Inflammatory macrophage treated with lipopolysaccharide for 1 hour (primary cell): ENCODE measurements around the gene TRAF3IP1.

Experiments
- DNase-seq, 2 donors: peaks; one replicate each; pipeline ENCODE4 v3.0.0-alpha.2; 2020 to 2022

The TRAF3IP1 gene

DNA sequence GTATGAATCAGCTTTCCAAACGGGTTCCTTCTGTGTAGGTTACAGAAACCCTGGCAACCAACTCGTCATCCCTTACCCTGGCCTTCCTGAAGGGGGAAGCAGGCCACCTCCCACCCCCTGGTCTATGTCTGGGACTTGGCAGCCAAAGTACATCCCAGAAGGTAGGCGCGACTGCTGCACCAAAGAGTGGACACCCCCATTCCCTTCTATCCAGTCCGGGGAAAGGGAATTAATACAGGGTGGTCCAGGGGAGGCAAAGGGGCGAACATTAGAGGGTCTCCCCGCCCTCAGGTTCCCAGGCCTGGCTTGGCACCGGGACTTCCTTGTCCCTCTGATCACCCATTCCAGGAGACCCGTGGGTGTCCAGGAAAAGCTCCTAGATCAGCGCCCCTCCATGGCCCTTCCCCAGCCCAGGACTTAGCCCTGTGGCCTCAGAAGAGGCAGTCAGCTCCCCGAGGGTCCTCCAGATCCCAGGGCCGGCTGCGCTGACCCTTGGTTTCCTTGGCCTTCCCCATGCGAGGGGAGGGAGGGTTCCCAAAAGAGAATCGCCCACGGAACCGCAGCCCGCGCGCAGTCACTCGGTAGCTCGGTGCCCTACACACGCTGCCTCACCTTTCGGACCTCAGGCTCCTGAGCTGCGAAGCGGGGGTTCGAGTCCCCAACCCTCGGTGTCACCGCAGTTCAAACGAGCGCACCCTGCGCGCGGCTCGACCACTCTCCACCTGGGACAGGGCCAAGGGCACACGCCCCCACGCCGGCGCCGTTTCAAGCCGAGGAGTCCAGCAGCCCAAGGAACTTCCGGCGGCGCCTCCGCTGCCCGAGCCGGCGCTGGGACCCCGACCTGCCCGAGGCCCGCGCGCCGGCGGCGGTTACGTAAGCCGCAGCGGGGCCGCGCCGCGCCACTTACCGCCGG, 32.3 kb upstream of the TRAF3IP1 start, which contains the start of gene PER2:
TSS of gene PER2 (minus strand) at position 874 of the 913 bp plus-strand sequence. CDS start 10,674 bp downstream, outside the sequence.
- DNase-seq = peak; percentile 64 to 78

- DNase-seq = peak; percentile 96 to 98
Measured at GRCh38 chr2:238288650-238289573, 31.4 kb upstream of the TRAF3IP1 start.

- no peak for DNase-seq
Measured at GRCh38 chr2:238289574-238289973, 30.7 kb upstream of the TRAF3IP1 start.

- DNase-seq = no peak
Measured at GRCh38 chr2:238290091-238290509, 30.2 kb upstream of the TRAF3IP1 start.

DNA sequence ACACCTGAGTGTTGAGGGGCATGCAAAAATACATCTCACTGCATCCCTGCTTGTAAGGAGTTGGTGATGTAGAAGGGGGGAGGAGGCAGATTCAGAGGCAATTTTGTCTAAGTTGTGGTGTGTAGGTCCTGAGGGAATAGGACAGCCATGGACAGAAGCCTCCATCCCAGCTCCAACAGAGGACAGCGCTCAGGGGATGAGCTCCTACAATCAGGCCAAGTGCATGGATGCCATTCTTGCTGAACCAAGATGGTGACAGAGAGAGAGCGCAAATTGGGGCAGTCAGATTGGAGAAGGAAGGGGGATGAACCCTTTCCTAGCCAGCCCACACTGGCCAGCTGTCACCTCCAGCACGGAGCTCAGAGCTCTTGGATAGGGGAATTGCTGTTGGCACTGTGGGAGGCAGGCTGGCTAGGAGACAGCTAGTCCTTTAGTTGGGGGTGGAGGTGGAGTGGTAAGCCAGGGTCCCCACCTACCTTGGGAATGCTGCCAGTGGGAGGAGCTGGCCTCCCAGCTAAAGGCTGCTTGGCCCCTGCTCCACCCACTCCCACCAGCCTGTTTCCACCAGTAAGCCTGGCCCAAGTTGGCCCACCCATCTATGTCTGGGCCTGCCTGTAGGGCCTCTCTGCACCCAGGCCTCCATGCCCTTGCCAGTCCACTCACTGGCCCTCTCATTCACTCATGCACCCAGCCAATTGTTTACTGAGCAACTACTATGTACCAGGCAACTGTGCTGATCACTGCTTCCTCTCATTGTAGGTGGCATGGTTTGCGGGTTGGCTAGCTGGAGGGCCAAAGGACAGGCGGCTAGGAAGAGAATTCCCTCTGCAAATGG, 29.4 kb upstream of the TRAF3IP1 start:
- DNase-seq = no peak

GRCh38 chr2:238291550-238292281, 28.6 kb upstream of the TRAF3IP1 start:
- DNase-seq = no peak

DNA sequence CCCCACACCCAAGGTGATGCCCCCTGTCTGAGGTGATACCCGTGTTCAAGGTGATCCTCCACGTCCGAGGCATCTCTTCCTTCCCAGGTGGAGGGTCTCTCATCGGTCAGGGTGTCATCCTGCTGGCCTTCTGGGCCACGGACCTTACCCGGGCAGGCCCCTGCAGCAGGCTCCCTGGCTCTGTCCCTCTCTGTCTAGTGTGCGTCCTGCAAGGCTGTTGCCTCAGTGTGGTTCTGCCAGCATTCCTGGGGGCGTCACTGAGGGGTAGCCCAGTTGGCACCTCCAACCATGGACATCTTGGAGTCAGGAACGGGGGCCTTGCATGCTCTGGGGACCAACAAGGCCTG, 26.3 kb upstream of the TRAF3IP1 start:
- no peak for DNase-seq

DNA sequence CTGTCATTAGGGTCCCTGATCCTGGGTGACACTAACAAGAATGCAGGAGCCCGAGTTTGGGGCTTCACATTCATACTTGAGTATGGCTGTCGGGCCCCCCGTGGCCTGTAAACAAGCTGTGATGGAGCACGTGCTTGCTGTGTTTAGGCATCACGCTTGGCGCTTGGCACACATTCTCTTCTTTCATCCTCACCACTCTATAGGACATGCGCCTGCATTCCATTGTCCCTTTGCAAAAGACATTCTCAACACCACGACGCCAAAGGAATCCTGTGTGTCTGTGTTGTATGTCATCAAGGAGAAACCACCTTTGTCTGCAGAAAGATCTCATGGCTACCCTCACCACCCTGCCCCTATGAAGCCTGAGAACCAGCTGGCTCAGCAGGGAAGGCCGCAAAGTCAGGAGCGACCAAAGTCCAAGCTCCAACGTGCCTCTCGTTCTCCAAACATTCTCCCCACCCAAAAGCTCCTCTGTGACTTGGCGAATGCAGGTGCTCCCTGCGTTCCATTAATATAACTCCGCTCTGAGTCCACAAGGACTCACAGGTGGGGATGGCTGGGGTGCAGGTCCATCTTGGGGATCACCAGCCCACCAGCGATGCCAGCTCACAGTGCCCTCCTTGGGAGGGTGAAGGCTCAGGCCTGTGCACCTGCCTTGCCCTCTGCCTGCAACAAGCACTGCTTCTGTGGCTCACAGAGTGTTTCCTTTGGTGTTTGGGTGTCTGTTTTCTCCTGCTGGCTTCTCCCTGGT, 25.8 kb upstream of the TRAF3IP1 start:
- DNase-seq = no peak

- DNase-seq = no peak
Measured at GRCh38 chr2:238295144-238296112, 24.9 kb upstream of the TRAF3IP1 start.

DNA sequence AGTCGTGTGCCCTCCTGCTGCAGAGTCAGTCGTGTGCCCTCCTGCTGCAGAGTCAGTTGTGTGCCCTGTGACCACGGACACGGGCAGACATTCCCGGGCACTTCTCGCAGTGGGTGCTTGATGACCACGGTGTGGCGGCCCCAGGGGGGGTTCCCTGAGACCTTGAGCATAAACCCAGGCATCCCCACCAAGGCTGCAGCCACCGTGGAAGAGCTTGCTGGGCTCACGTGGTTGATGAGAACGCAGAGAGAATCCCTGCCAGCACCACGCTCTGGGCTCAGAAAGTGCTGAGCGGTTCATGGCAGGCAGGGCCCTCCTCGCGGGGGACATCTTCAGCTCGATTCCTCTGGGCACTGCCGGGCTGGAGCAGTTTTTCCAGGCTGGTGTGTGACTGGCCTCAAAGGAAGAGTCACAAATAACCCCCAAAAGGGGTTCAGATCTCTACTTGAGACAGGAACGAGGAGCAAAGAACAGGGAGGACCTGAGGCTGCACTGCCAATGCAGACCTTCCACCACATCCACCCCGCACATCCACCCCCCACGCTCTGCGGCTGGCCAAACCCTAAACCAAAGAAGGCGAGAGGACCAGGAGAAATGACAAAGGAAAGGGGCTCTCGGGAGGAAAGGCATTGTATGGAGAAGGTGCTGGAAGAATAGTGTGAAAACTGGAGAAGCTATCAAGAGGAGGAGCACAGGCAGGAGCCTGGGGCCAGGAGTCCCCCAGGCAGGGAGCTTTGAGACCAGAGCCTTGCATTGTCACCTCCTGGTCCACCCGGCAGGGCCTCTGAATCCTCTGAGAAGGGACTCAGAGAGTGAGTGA, 23.5 kb upstream of the TRAF3IP1 start:
- no peak for DNase-seq

DNA sequence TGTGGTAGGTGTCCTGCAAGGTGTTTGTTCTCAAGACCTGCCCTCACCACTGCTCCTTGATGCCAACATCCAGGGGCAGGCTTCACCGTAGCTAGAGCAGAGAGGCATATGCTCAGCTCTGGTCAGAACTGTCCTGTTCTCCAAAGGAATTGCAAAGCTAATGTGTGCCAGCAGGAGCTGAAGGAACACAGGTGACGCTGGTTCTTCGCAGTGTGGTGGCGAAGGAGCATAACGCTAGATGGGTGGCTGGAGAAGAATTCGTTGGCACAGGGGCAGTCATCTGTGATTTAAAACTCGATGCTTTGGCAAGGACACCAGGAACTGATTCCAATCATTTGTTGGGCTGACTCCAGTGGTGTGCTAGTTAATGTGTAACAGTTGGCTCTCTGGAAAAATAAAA, 20.5 kb upstream of the TRAF3IP1 start:
- no peak for DNase-seq

DNA sequence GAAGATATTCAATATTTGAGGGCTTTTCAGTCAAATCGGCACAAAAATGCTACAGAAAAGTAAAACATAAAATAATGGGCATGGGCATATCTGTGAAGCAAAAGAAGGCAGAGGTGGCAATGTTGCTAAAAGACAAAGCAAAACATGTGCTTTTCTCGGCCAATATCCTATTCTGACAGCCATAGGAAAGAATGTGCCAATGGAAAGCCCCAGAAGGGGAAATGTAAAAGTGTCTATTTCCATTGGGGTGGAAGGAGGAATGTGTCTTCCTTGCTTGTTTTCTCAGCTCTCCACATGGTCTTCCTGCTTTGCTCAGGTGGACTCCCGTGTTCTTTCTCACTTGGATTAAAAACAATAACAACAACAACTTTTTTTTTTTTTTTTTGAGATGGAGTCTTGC, 18.2 kb upstream of the TRAF3IP1 start:
- DNase-seq = no peak

DNA sequence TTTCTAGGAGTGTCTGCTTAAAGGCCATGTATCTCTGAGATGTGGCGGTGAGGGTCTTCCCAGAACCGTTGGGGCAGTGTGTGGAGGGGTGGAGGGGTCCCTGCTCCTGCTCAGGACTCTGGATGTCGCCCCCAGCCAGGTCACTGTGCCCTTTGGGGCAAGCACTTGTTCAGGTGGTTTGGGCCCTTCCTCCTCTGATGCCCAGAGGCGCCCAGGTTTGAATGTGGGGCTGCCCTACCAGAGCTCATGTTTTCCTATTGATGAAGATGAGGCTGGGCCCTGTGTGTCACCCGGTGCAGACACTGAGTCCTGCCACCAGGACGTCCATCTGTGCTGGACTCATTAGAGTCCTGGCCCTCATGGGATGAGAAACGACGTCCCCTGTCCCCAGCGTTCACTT, 17.6 kb upstream of the TRAF3IP1 start:
- no peak for DNase-seq

DNA sequence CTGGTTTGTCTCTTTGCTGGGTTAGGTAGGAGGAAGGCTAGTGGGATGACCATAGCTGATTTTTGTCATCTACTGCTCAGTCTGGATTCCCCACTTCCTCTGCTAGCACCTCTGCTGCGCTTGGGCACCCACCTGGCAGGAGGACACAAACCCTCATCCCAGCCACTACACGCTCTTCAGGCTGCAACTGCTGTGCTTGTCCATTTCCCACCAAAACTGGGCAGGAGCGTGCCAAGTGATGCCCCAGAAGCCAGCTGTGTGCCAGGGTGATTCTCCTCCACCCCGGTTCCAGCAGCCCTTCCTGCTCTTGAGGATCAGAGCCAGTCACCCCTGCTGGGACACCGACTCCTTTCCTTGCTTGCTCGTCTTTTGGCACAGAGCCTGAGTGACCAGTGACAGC, 16.2 kb upstream of the TRAF3IP1 start:
- no peak for DNase-seq

- no peak for DNase-seq
Measured at GRCh38 chr2:238305092-238305862, 15.0 kb upstream of the TRAF3IP1 start.

DNA sequence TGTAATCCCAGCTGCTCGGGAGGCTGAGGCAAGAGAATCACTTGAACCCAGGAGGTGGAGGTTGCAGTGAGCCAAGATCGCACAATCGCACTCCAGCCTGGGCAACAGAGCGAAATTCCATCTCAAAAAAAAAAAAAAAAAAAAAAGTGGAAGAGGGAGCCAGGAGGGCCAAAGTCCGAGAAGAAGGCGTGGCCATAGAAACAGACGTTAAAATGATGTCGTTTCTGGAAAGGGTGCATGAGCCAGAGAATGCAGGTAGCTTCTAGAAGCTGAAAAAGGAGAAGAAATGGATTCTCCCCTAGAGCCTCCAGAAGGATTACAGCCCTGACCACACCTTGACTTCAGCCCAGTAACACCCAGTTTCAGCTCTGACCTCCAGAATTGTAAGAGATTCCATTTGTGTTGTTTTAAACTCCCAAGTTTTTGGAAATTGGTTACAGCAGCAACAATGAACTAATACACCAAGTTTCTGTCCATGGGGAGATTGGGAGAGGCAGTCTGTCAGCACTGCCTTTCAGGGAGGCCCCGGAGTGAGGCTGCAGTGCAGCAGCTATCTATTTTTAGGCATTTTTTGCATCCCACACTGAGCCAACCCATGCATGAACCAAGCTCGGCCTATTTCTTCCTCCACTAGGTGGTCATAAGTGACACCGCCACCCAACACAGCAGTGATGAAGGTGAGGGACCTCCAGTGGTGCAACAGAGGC, 14.2 kb upstream of the TRAF3IP1 start:
- no peak for DNase-seq

DNA sequence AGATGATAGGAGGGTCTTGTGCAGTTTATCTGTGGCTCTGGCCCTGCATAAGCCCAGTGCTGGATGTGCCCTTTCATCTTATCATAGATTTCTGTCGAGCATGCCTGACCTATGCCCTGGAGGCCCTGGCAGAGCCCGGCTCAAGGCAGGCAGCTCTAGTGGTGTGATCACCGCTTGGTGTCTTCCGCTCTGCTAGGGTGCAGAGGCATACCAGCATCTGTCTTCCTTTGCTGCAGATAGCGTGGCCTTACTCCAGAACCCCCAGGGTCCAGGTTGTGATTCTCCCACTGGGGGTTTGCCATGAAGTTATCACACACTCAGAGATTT, 13.7 kb upstream of the TRAF3IP1 start:
- no peak for DNase-seq

GRCh38 chr2:238308177-238308576, 12.1 kb upstream of the TRAF3IP1 start:
- DNase-seq = no peak
